IMR-90 (cell line): ENCODE data around the gene AKR1D1. TPM values are rescaled to one million over a fixed set of nuclear protein-coding genes. Genes with fewer than 3 reads are reported as not detected.
"Not testable (repeated sequence)": the region's sequence is repeated elsewhere in the genome, so short reads cannot be mapped to it uniquely, and the experiment has no call there.

Source experiments
- ATAC-seq: fragments of 200-7000 bp; cut with Tn5 transposase; 2 replicates; pipeline ENCODE4 v1.9.1; 2020; ENCODE audit warnings: low read depth, mild to moderate bottlenecking, moderate library complexity
- BruUV-seq: library from RNA; stranded (reverse); fragments of 400-500 nt; replicated peaks from 2 replicates; lab custom pipeline; 2021; lab: Mats Ljungman, UMichigan
- CTCF ChIA-PET: fragments of 300-600 bp; formaldehyde crosslinking; extraction: SDS; loops from one replicate; lab custom pipeline; 2021; ENCODE audit warnings: antibody characterized with exemption; lab: Yijun Ruan, JAX
- POLR2A ChIA-PET: fragments of 300-600 bp; sonication (Branson Sonifier 250); formaldehyde crosslinking; loops from one replicate; lab custom pipeline; 2022; ENCODE audit warnings: antibody characterized with exemption; ENCODE audit not compliant: unreplicated experiment; lab: Charles Lee
- DNase-seq: peaks from one replicate; pipeline ENCODE4 v3.0.0; 2013
- H2AFZ ChIP-seq: replicated peaks from 2 replicates; pipeline ENCODE3; 2013; ENCODE audit warnings: low read length, mild to moderate bottlenecking; ENCODE audit not compliant: poor library complexity
- H2AK5ac ChIP-seq: 2 replicates; pipeline ENCODE4 v1.6.1; 2013; ENCODE audit warnings: low read depth, low read length, inconsistent platforms
- H2AK9ac ChIP-seq: replicated peaks from 2 replicates; pipeline ENCODE3; 2013; ENCODE audit warnings: mild to moderate bottlenecking, low read depth, low read length, moderate library complexity; ENCODE audit not compliant: poor library complexity
- H2BK120ac ChIP-seq: 2 replicates; pipeline ENCODE4 v1.6.1; 2013; ENCODE audit warnings: low read depth, low read length, inconsistent platforms
- H2BK15ac ChIP-seq: 3 replicates; pipeline ENCODE4 v1.6.1; 2013; ENCODE audit warnings: low read depth, low read length, inconsistent platforms
- H2BK20ac ChIP-seq: 2 replicates; pipeline ENCODE4 v1.6.1; 2013; ENCODE audit warnings: low read depth, mild to moderate bottlenecking, inconsistent platforms, low read length, moderate library complexity
- H2BK5ac ChIP-seq: 2 replicates; pipeline ENCODE4 v1.6.1; 2013; ENCODE audit warnings: mild to moderate bottlenecking, low read depth, low read length, inconsistent platforms; ENCODE audit not compliant: poor library complexity, severe bottlenecking
- H3K14ac ChIP-seq: replicated peaks from 2 replicates; pipeline ENCODE4 v1.6.1; 2013; ENCODE audit warnings: low read depth, low read length, inconsistent platforms
- H3K18ac ChIP-seq: 2 replicates; pipeline ENCODE4 v1.6.1; 2013; ENCODE audit warnings: low read depth, low read length, control low read depth
- H3K23ac ChIP-seq: 2 replicates; pipeline ENCODE4 v1.6.1; 2013; ENCODE audit warnings: low read depth, low read length, inconsistent platforms
- H3K27ac ChIP-seq: 2 replicates; pipeline ENCODE4 v1.5.1; 2013; ENCODE audit warnings: mild to moderate bottlenecking, control low read depth, low read length; ENCODE audit not compliant: insufficient read depth
- H3K27me3 ChIP-seq: 2 replicates; pipeline ENCODE4 v1.6.1; 2013; ENCODE audit warnings: low read length; ENCODE audit not compliant: control insufficient read depth, insufficient read depth
- H3K36me3 ChIP-seq: 2 replicates; pipeline ENCODE4 v1.6.1; 2013; ENCODE audit warnings: low read length, mixed read lengths; ENCODE audit not compliant: control insufficient read depth, insufficient read depth
- H3K4ac ChIP-seq: 2 replicates; pipeline ENCODE4 v1.6.1; 2013; ENCODE audit warnings: low read depth, low read length, inconsistent platforms
- H3K4me1 ChIP-seq: 2 replicates; pipeline ENCODE4 v1.6.1; 2013; ENCODE audit warnings: low read length, mixed read lengths; ENCODE audit not compliant: control insufficient read depth, insufficient read depth
- H3K4me2 ChIP-seq: 2 replicates; pipeline ENCODE4 v1.6.1; 2013; ENCODE audit warnings: low read depth, mild to moderate bottlenecking, control low read depth, low read length, moderate library complexity
- H3K4me3 ChIP-seq: 2 replicates; pipeline ENCODE4 v1.5.1; 2013; ENCODE audit warnings: low read depth, mild to moderate bottlenecking, control low read depth, low read length, moderate library complexity; ENCODE audit not compliant: insufficient read depth
- H3K56ac ChIP-seq: 2 replicates; pipeline ENCODE4 v1.6.1; 2013; ENCODE audit warnings: low read length, inconsistent platforms; ENCODE audit not compliant: insufficient read depth; ENCODE audit errors: extremely low read depth
- H3K79me1 ChIP-seq, 2 experiments: 2 replicates each; pipeline ENCODE4 v1.6.1; 2013; ENCODE audit warnings: low read length in 2 of 2, inconsistent platforms in 1 of 2, low read depth in 1 of 2
- H3K9ac ChIP-seq: 2 replicates; pipeline ENCODE4 v1.6.1; 2013; ENCODE audit warnings: low read depth, low read length, control low read depth
- H3K9me1 ChIP-seq: 2 replicates; pipeline ENCODE4 v1.6.1; 2013; ENCODE audit warnings: low read length, inconsistent platforms; ENCODE audit not compliant: insufficient read depth
- H3K9me3 ChIP-seq: 2 replicates; pipeline ENCODE4 v1.6.1; 2013; ENCODE audit warnings: low read length; ENCODE audit not compliant: control insufficient read depth, insufficient read depth
- H4K20me1 ChIP-seq: 2 replicates; pipeline ENCODE4 v1.6.1; 2013; ENCODE audit warnings: low read length, inconsistent platforms; ENCODE audit not compliant: insufficient read depth
- H4K5ac ChIP-seq: 2 replicates; pipeline ENCODE4 v1.6.1; 2013; ENCODE audit warnings: mild to moderate bottlenecking, low read depth, low read length, control low read depth
- H4K8ac ChIP-seq, 2 experiments: 2 replicates each; pipeline ENCODE4 v1.6.1; 2013; ENCODE audit warnings: low read depth in 2 of 2, low read length in 2 of 2, control low read depth in 1 of 2, inconsistent platforms in 1 of 2
- H4K91ac ChIP-seq: 2 replicates; pipeline ENCODE4 v1.6.1; 2013; ENCODE audit warnings: low read depth, low read length, inconsistent platforms; ENCODE audit not compliant: insufficient read depth
- whole genome bisulfite sequencing, 2 experiments: methylation state at CpG; one replicate each; pipeline versions ENCODE4 v1.1.5 to v1.1.7; 2013; ENCODE audit warnings: missing lambda C conversion rate in 2 of 2; ENCODE audit not compliant: insufficient read length in 1 of 2; ENCODE audit errors: extremely low coverage in 2 of 2; 5-methylcytosine and 5-hydroxymethylcytosine counted together
- dilution Hi-C: fragments of 300-500 bp; cut with HindIII; formaldehyde crosslinking; loops from one replicate; pipeline ENCODE4 v1.14.3; 2018; ENCODE audit warnings: low sequenced_read_pairs; ENCODE audit not compliant: unreplicated experiment
- in situ Hi-C: fragments of 300-500 bp; cut with MboI; formaldehyde crosslinking; loops from 3 replicates; pipeline ENCODE4 v1.14.3; 2019; ENCODE audit warnings: low sequenced_read_pairs, inconsistent platforms, mixed read lengths
- intact Hi-C: fragments of 100-400 bp; cut with micrococcal nuclease; formaldehyde crosslinking; loops from 2 replicates; pipeline ENCODE4 v1.10.0; 2022
- polyA plus RNA-seq, 3 experiments: library from polyadenylated mRNA; depleted of rRNA; stranded (reverse); fragments of >200 nt; gene quantifications; 2 replicates each; pipeline ENCODE4 v1.2.3, GENCODE V29; 2012; ENCODE audit warnings: low replicate concordance in 1 of 3
- total RNA-seq: library from RNA; depleted of rRNA; stranded (reverse); fragments of >200 nt; gene quantifications from 2 replicates; pipeline ENCODE4 v1.2.3, GENCODE V29; 2012

Gene AKR1D1
- total and polyA plus RNA-seq, 2 of the 4 experiments (the other 2 are of a cell fraction), result not detected

DNA sequence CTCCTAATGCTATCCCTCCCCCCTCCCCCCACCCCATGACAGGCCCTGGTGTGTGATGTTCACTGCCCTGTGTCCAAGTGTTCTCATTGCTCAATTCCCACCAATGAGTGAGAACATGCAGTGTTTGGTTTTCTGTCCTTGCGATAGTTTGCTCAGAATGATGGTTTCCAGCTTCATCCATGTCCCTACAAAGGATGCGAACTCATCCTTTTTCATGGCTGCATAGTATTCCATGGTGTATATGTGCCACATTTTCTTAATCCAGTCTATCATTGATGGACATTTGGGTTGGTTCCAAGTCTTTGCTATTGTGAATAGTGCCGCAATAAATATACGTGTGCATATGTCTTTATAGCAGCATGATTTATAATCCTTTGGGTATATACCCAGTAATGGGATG, 20.6 kb upstream of the AKR1D1 start:
- H3K27ac ChIP-seq, H3K56ac ChIP-seq, H3K4ac ChIP-seq, H4K8ac ChIP-seq, H3K4me2 ChIP-seq, H2AK5ac ChIP-seq, in situ Hi-C loops, ATAC-seq, H3K9me1 ChIP-seq, H3K27me3 ChIP-seq, intact Hi-C loops, H2BK5ac ChIP-seq, H3K23ac ChIP-seq, H4K20me1 ChIP-seq, H2AK9ac ChIP-seq, H4K5ac ChIP-seq, H2AFZ ChIP-seq, H3K9me3 ChIP-seq, DNase-seq, H4K91ac ChIP-seq, H3K18ac ChIP-seq, H3K79me1 ChIP-seq, H3K9ac ChIP-seq, BruUV-seq, CTCF ChIA-PET, POLR2A ChIA-PET, H3K4me3 ChIP-seq, dilution Hi-C loops, H3K14ac ChIP-seq, H2BK120ac ChIP-seq, H3K4me1 ChIP-seq, H2BK20ac ChIP-seq, H3K36me3 ChIP-seq, H2BK15ac ChIP-seq: not testable (repeated sequence)
- no CpG with 5 or more reads among the region's 4 CpGs for WGBS, 2 experiments
